Hepatocyte (in vitro differentiated cells): ENCODE measurements around the gene TMOD1. TPM values are rescaled to one million over a fixed set of nuclear protein-coding genes. Genes with fewer than 3 reads are reported as not detected.
"Not testable (repeated sequence)": the region's sequence is repeated elsewhere in the genome, so short reads cannot be mapped to it uniquely, and the experiment has no call there.

Experiments
- DNase-seq: peaks from one replicate; pipeline ENCODE4 v3.0.0-alpha.2; 2016; ENCODE audit warnings: low spot score
- H2AFZ ChIP-seq: fragments of 200-600 bp; sonication (generic); 2 replicates; pipeline ENCODE4 v1.6.0; 2016; ENCODE audit warnings: antibody characterized with exemption, mild to moderate bottlenecking
- H3K27ac ChIP-seq: fragments of 200-600 bp; sonication (generic); 2 replicates; pipeline ENCODE4 v1.5.1; 2016; ENCODE audit warnings: mild to moderate bottlenecking
- H3K27me3 ChIP-seq: fragments of 200-600 bp; sonication (generic); 2 replicates; pipeline ENCODE4 v1.6.1; 2016
- H3K36me3 ChIP-seq: fragments of 200-600 bp; sonication (generic); replicated peaks from 2 replicates; pipeline ENCODE4 v1.5.1; 2016; ENCODE audit warnings: low read depth; ENCODE audit not compliant: insufficient read depth
- H3K4me1 ChIP-seq: fragments of 200-600 bp; sonication (generic); 2 replicates; pipeline ENCODE4 v1.5.1; 2016; ENCODE audit warnings: mild to moderate bottlenecking, moderate library complexity; ENCODE audit not compliant: insufficient read depth
- H3K4me2 ChIP-seq: fragments of 200-600 bp; sonication (generic); 2 replicates; pipeline ENCODE4 v1.6.0; 2016
- H3K4me3 ChIP-seq: fragments of 200-600 bp; sonication (generic); 2 replicates; pipeline ENCODE4 v1.5.1; 2016; ENCODE audit warnings: mild to moderate bottlenecking
- H3K79me2 ChIP-seq: fragments of 200-600 bp; sonication (generic); 2 replicates; pipeline ENCODE4 v1.6.0; 2017; ENCODE audit warnings: mild to moderate bottlenecking
- H3K9me2 ChIP-seq: fragments of 200-600 bp; sonication (generic); replicated peaks from 2 replicates; pipeline ENCODE4 v1.6.0; 2017; ENCODE audit warnings: mild to moderate bottlenecking; ENCODE audit not compliant: insufficient read depth
- H3K9me3 ChIP-seq: fragments of 200-600 bp; sonication (generic); 2 replicates; pipeline ENCODE4 v1.5.1; 2016; ENCODE audit warnings: low read depth, mild to moderate bottlenecking
- H4K20me1 ChIP-seq: fragments of 200-600 bp; sonication (generic); 2 replicates; pipeline ENCODE4 v1.6.0; 2016; ENCODE audit warnings: mild to moderate bottlenecking; ENCODE audit not compliant: insufficient read depth, poor library complexity, severe bottlenecking
- EZH2 ChIP-seq: fragments of 200-600 bp; sonication (generic); IDR thresholded peaks from 2 replicates; pipeline ENCODE4 v1.6.1; 2016; ENCODE audit warnings: antibody characterized with exemption, mild to moderate bottlenecking, borderline replicate concordance
- EZH2phosphoT487 ChIP-seq: fragments of 200-600 bp; sonication (generic); IDR thresholded peaks from one replicate; pipeline ENCODE4 v1.6.1; 2018; ENCODE audit warnings: antibody characterized with exemption, mild to moderate bottlenecking, low read depth, moderate library complexity; ENCODE audit not compliant: unreplicated experiment, severe bottlenecking
- WGBS: methylation state at CpG from one replicate; pipeline ENCODE4 v1.1.6; 2016; ENCODE audit warnings: low lambda C conversion rate; ENCODE audit errors: missing lambda C conversion rate; 5-methylcytosine and 5-hydroxymethylcytosine counted together
- polyA plus RNA-seq: library from polyadenylated mRNA; unstranded; fragments of >200 nt; fragmentation: Nextera tagmentation; extraction: Ambion mirVana; gene quantifications from 2 replicates; pipeline ENCODE4 v1.2.1, GENCODE V29; 2016
- total RNA-seq: library from RNA; depleted of rRNA; stranded (reverse); fragments of >200 nt; gene quantifications from 2 replicates; pipeline ENCODE4 v1.2.3, GENCODE V29; 2014
- TF ChIP-seq, protein P1 (sequence below): fragments of 200-600 bp; sonication (generic); IDR thresholded peaks from 2 replicates; pipeline ENCODE4 v1.5.1; 2016; ENCODE audit warnings: antibody characterized with exemption, mild to moderate bottlenecking; ENCODE audit not compliant: poor library complexity

The TMOD1 gene
- total and polyA plus RNA-seq, 2 experiments from 2014 or later, result 0.47 to 3.5 TPM

DNA sequence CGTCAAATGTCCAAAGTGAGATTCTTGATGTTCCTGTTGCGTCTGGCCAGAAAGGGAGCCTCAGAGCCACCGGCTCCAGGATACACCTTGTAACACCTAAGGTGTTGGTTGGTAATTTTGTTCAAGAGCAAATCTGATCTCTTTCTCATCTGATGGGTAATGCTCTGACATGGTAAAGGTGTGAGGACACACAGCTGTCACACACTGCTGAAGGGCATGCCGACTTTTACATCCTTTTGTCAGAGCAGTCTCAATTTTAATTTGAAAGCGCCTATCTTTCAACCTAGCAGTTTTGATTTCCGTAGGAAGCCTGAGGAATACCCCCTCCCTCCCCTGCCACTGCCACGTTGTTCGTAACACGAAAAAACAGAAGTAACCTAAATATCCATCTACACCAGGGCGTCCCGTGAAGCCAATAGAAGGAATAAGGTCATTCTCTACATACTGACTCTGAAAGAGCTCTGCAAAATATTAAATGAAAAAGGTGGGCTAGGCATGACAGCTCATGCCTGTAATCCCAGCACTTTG, 74.3 kb downstream of the TMOD1 start:
- no peak for DNase-seq
- Histone ChIP-seq H2AFZ (no peak overlapping the region), H3K4me1 (no peaks in the 10 kb centered on the region), H3K27me3 (no peaks in the 10 kb centered on the region), H4K20me1 (no peaks in the 10 kb centered on the region), H3K79me2 (no peaks in the 10 kb centered on the region), H3K27ac (no peak overlapping the region), H3K9me3 (no peaks in the 10 kb centered on the region), H3K9me2 (no peaks in the 10 kb centered on the region), H3K36me3 (no peaks in the 10 kb centered on the region), H3K4me2 (no peak overlapping the region), H3K4me3 (no peak overlapping the region)
- TF ChIP-seq EZH2phosphoT487 (no peak), EZH2 (no peak)
- TF ChIP-seq, protein P1, sequence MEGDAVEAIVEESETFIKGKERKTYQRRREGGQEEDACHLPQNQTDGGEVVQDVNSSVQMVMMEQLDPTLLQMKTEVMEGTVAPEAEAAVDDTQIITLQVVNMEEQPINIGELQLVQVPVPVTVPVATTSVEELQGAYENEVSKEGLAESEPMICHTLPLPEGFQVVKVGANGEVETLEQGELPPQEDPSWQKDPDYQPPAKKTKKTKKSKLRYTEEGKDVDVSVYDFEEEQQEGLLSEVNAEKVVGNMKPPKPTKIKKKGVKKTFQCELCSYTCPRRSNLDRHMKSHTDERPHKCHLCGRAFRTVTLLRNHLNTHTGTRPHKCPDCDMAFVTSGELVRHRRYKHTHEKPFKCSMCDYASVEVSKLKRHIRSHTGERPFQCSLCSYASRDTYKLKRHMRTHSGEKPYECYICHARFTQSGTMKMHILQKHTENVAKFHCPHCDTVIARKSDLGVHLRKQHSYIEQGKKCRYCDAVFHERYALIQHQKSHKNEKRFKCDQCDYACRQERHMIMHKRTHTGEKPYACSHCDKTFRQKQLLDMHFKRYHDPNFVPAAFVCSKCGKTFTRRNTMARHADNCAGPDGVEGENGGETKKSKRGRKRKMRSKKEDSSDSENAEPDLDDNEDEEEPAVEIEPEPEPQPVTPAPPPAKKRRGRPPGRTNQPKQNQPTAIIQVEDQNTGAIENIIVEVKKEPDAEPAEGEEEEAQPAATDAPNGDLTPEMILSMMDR, result no peak
- WGBS, result 86% methylated on average over 11 of the region's 11 CpGs

- no peaks in the 10 kb centered on the region for H3K36me3 ChIP-seq
- no peaks in the 10 kb centered on the region for H4K20me1 ChIP-seq
- no peak overlapping the region for H3K27ac ChIP-seq
- no peak for DNase-seq
- no peaks in the 10 kb centered on the region for H3K9me3 ChIP-seq
- H3K4me1 ChIP-seq, result no peaks in the 10 kb centered on the region
- H2AFZ ChIP-seq, result no peak overlapping the region
- WGBS, result 84% methylated on average over 5 of the region's 5 CpGs
- H3K4me2 ChIP-seq, result no peak overlapping the region
- H3K27me3 ChIP-seq, result no peaks in the 10 kb centered on the region
- no peaks in the 10 kb centered on the region for H3K9me2 ChIP-seq
- H3K4me3 ChIP-seq, result no peak overlapping the region
- no peaks in the 10 kb centered on the region for H3K79me2 ChIP-seq
- TF ChIP-seq EZH2, result no peak
- TF ChIP-seq, protein P1, result no peak
These were observed 75.6 kb downstream of the TMOD1 start for GRCh38 chr9:97577051-97577450.

DNA sequence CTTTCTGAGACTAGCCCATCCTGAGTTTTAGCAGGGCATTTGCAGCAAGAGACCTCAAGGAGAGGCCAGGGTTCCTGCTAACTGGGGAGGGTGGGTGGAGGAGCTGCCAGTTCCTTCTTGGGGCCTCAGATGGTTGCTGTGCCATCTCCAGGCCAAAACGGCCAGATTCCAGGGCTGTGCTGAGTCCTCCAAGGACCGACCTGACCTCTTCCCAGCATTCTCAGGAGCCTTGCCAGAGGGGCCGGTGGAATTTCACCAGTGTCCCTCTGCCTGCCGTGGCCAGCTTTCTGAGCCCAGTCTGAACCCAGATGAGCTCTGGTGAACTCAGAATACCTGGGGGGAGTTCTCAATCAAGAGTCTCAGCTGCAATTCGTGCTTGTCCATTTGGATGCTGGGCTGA, 77.4 kb downstream of the TMOD1 start:
- Histone ChIP-seq H3K27ac (no peak overlapping the region), H3K9me3 (no peaks in the 10 kb centered on the region), H3K4me1 (no peaks in the 10 kb centered on the region), H3K9me2 (no peaks in the 10 kb centered on the region), H3K79me2 (no peaks in the 10 kb centered on the region), H3K27me3 (no peaks in the 10 kb centered on the region), H3K4me2 (no peak overlapping the region), H4K20me1 (no peaks in the 10 kb centered on the region), H3K4me3 (no peak overlapping the region), H3K36me3 (no peaks in the 10 kb centered on the region), H2AFZ (no peak overlapping the region)
- WGBS, result 95% methylated on average over 5 of the region's 5 CpGs
- no peak for DNase-seq
- TF ChIP-seq, protein P1, result no peak
- TF ChIP-seq EZH2 (no peak), EZH2phosphoT487 (no peak)

DNA sequence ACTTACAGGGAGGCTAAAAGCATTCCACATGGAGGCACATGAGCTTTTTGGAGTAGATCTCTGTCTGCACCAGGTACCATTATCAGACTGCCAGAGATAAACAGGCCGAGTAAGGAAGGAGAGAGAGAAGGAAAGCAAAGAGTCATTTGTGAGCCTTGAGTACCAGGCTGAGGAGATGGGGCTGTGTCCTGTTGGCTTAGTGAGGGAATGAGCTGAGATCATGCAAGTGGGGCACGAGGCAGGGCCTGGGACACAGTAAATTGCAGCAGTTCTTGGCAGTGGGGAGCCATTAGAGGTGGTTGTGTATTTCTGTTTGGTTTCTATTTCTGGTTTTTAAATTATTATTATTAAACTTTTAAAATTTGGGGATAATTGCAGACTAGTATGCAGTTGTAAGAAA, 78.4 kb downstream of the TMOD1 start:
- WGBS, result 54% methylated on average over 2 of the region's 2 CpGs
- no peaks in the 10 kb centered on the region for H3K27me3 ChIP-seq

DNA sequence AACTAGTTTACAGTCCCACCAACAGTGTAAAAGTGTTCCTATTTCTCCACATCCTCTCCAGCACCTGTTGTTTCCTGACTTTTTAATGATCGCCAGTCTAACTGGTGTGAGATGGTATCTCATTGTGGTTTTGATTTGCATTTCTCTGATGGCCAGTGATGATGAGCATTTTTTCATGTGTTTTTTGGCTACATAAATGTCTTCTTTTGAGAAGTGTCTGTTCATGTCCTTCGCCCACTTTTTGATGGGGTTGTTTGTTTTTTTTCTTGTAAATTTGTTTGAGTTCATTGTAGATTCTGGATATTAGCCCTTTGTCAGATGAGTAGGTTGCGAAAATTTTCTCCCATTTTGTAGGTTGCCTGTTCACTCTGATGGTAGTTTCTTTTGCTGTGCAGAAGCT, 80.1 kb downstream of the TMOD1 start:
- not testable (repeated sequence) for H3K27me3 ChIP-seq, H4K20me1 ChIP-seq, H3K4me2 ChIP-seq, H2AFZ ChIP-seq, H3K4me3 ChIP-seq, H3K79me2 ChIP-seq, H3K9me3 ChIP-seq, H3K4me1 ChIP-seq, H3K27ac ChIP-seq, H3K9me2 ChIP-seq, H3K36me3 ChIP-seq, DNase-seq
- 94% methylated on average over 2 of the region's 3 CpGs for WGBS

More for the DNA sequence above, 78.4 kb downstream of the TMOD1 start:
- no peaks in the 10 kb centered on the region for H3K4me1 ChIP-seq
- H2AFZ ChIP-seq, result no peak overlapping the region
- H3K36me3 ChIP-seq, result no peaks in the 10 kb centered on the region
- no peak overlapping the region for H3K27ac ChIP-seq
- DNase-seq, result no peak
- H3K4me2 ChIP-seq, result no peak overlapping the region
- no peaks in the 10 kb centered on the region for H4K20me1 ChIP-seq
- H3K79me2 ChIP-seq, result no peaks in the 10 kb centered on the region
- no peaks in the 10 kb centered on the region for H3K9me2 ChIP-seq
- no peak overlapping the region for H3K4me3 ChIP-seq
- H3K9me3 ChIP-seq, result no peaks in the 10 kb centered on the region
- TF ChIP-seq EZH2 (no peak), EZH2phosphoT487 (no peak)
- TF ChIP-seq, protein P1, result no peak
